ENCODE results near the gene IFNG. TPM values are rescaled to one million over a fixed set of nuclear protein-coding genes. Genes with fewer than 3 reads are reported as not detected.

The IFNG gene
- total RNA-seq, 2 experiments from 2014 or later = 2.9 to 3.2 TPM

DNA sequence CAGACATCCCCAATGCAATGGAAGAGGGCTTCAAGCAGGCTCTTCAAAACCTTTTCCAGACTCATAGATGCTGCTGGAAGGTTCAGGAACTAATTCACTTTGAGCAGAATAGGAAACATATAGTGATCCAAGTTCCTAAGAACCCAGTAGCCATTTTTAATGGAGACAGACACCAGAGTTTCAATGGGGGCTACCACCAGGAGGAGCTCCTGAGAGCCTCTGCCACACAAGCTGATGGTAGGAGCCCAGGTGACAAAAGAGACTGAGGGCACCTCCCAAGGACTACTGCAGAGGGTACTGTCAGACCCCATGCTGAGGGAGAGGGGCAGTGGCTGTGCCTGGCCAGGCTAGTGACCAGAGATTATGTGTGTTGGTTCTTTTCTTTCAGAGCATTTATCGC lies 45.9 kb downstream of the IFNG start:
- Mint-ChIP-seq H3K36me3 (ENCODE audit: low read depth) (no peaks in the 10 kb centered on the region), H3K4me3 (no peak overlapping the region), H3K27ac (no peak overlapping the region), H3K9me3 (no peaks in the 10 kb centered on the region), H3K4me1 (ENCODE audit: low read depth) (peaks cover 15% of the 10 kb centered on the region), H3K27me3 (no peaks in the 10 kb centered on the region)
- ChIA-PET CTCF (interaction anchor here (0.6 to 2.5 kb wide), 6 partner anchors 43 to 200 kb away, joined by 3 to 8 read pairs (median 3); no protein-coding TSS in a partner anchor), POLR2A (no interaction called here)
- H3K36me3 ChIP-seq (ENCODE audit: insufficient read depth, low read length) = no peaks in the 10 kb centered on the region
- H3K9me3 ChIP-seq (ENCODE audit: control insufficient read depth in 1 of 2, insufficient read depth in 1 of 2, low read length in 2 of 2) = no peaks in the 10 kb centered on the region
- TF ChIP-seq, protein P1, sequence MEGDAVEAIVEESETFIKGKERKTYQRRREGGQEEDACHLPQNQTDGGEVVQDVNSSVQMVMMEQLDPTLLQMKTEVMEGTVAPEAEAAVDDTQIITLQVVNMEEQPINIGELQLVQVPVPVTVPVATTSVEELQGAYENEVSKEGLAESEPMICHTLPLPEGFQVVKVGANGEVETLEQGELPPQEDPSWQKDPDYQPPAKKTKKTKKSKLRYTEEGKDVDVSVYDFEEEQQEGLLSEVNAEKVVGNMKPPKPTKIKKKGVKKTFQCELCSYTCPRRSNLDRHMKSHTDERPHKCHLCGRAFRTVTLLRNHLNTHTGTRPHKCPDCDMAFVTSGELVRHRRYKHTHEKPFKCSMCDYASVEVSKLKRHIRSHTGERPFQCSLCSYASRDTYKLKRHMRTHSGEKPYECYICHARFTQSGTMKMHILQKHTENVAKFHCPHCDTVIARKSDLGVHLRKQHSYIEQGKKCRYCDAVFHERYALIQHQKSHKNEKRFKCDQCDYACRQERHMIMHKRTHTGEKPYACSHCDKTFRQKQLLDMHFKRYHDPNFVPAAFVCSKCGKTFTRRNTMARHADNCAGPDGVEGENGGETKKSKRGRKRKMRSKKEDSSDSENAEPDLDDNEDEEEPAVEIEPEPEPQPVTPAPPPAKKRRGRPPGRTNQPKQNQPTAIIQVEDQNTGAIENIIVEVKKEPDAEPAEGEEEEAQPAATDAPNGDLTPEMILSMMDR (IDR thresholded peaks at IDR 0.05) = peak; percentile 43
- ATAC-seq (ENCODE audit: poor library complexity) (peak; percentile 44), DNase-seq (peak in 11 of 14 experiments; percentile 8 to 68 (median 26))
- intact Hi-C loops (cut with DNase I, micrococcal nuclease) = loop anchor here in 1 of 2 experiments (2.0 to 10.0 kb wide), 2 partner anchors 45 to 201 kb away; partner anchors contain the start of gene IFNG
- H3K27me3 ChIP-seq (ENCODE audit: control insufficient read depth in 1 of 2, insufficient read depth in 2 of 2, low read length in 2 of 2) = no peaks in the 10 kb centered on the region
- no peak overlapping the region for H3K4me3 ChIP-seq (ENCODE audit: low read length)
- no peak overlapping the region for H3K27ac ChIP-seq (ENCODE audit: low read depth in 1 of 2, low read length in 2 of 2)
- H3K4me1 ChIP-seq (ENCODE audit: insufficient read depth, low read length) = peaks cover 10% of the 10 kb centered on the region

DNA sequence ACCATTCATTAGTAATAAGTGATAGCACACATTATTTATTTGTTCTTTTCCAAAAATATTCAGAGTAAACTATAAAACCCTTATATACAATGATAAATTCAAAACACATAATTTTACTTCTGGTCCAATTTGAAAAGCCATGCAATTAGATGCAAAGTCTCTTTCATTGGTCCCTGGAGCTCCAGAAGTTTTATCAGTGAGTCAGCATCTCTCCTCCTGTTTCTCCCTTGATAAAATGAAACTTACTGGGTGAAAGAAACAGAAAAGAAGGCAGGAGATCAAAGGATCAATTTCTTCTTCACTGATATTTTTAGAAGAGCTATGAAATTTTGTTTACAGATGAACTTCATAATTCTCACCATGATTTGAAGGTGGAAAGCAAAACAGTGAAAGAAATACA lies 47.5 kb downstream of the IFNG start:
- intact Hi-C loops (cut with DNase I, micrococcal nuclease) = loop anchor here in 1 of 2 experiments (2.0 to 10.0 kb wide), 2 partner anchors 47 to 203 kb away; partner anchors contain the start of gene IFNG
- CTCF ChIA-PET = no interaction called here
- TF ChIP-seq, protein P1 (IDR thresholded peaks at IDR 0.05) = no peak

DNA sequence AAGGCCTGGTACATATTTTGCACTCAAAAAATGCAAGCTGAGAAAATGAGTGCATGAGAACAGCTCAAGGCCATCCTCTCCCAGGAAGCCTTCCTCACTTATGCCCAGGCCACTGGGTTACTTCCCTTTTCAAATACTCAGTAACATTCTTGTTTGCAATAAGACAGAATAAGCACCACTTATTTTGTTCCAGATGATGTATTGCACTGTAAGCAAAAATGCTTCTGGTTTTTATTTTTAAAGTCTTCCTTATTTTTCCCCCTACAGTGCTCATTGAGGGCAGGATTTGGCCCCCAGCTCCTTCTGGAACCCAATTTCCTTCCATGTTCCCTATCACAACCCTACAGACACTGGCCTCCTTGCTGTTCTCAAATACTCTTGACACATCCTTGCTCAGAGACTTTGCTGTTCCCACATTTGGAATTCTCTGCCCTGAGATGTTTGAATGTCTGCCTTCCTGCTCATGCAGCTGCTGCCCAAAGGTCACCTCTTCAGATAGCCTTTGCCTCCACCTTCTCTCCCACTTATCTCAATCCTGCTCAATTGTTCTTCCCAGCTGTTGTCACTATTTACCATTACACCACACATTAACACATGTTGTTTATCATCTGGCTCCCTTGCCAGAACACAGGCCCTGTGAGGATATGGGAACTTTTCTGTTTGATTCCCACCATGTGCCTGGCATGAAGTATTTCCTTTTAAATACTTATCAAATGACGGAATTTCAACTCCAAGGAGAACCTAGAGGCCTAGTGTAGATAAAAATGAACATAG lies 49.9 kb downstream of the IFNG start:
- H3K4me1 Mint-ChIP-seq (ENCODE audit: low read depth) = no peaks in the 10 kb centered on the region
- ATAC-seq (ENCODE audit: poor library complexity) (no peak), DNase-seq (no peak)
- no peaks in the 10 kb centered on the region for H3K36me3 Mint-ChIP-seq (ENCODE audit: low read depth)
- H3K4me3 Mint-ChIP-seq = no peak overlapping the region
- Histone ChIP-seq H3K4me3 (ENCODE audit: low read length) (no peak overlapping the region), H3K36me3 (ENCODE audit: insufficient read depth, low read length) (no peaks in the 10 kb centered on the region), H3K4me1 (ENCODE audit: insufficient read depth, low read length) (no peaks in the 10 kb centered on the region), H3K27me3 (ENCODE audit: control insufficient read depth in 1 of 2, insufficient read depth in 2 of 2, low read length in 2 of 2) (no peaks in the 10 kb centered on the region), H3K27ac (ENCODE audit: low read depth in 1 of 2, low read length in 2 of 2) (no peak overlapping the region), H3K9me3 (ENCODE audit: control insufficient read depth in 1 of 2, insufficient read depth in 1 of 2, low read length in 2 of 2) (no peaks in the 10 kb centered on the region)
- no peaks in the 10 kb centered on the region for H3K27me3 Mint-ChIP-seq
- H3K9me3 Mint-ChIP-seq = no peaks in the 10 kb centered on the region
- ChIA-PET CTCF (no interaction called here), POLR2A (no interaction called here)
- intact Hi-C loops (cut with DNase I, micrococcal nuclease) = loop anchor here in 1 of 2 experiments (10.0 kb wide), 1 partner anchor 205 kb away; no protein-coding TSS in a partner anchor
- H3K27ac Mint-ChIP-seq = no peak overlapping the region
- TF ChIP-seq, protein P1 (IDR thresholded peaks at IDR 0.05) = no peak

More for the DNA sequence above, 47.5 kb downstream of the IFNG start:
- H3K4me3 Mint-ChIP-seq = no peak overlapping the region
- no peak for ATAC-seq (ENCODE audit: poor library complexity)
- Histone ChIP-seq H3K27ac (ENCODE audit: low read depth in 1 of 2, low read length in 2 of 2) (no peak overlapping the region), H3K36me3 (ENCODE audit: insufficient read depth, low read length) (no peaks in the 10 kb centered on the region), H3K4me1 (ENCODE audit: insufficient read depth, low read length) (no peaks in the 10 kb centered on the region), H3K9me3 (ENCODE audit: control insufficient read depth in 1 of 2, insufficient read depth in 1 of 2, low read length in 2 of 2) (no peaks in the 10 kb centered on the region), H3K27me3 (ENCODE audit: control insufficient read depth in 1 of 2, insufficient read depth in 2 of 2, low read length in 2 of 2) (no peaks in the 10 kb centered on the region), H3K4me3 (ENCODE audit: low read length) (no peak overlapping the region)
- no peaks in the 10 kb centered on the region for H3K9me3 Mint-ChIP-seq
- POLR2A ChIA-PET = interaction anchor here (0.6 to 1.0 kb wide), 3 partner anchors 8 to 62 kb away, joined by 3 read pairs; no protein-coding TSS in a partner anchor
- no peak for DNase-seq
- H3K27ac Mint-ChIP-seq = no peak overlapping the region
- H3K4me1 Mint-ChIP-seq (ENCODE audit: low read depth) = no peaks in the 10 kb centered on the region
- no peaks in the 10 kb centered on the region for H3K27me3 Mint-ChIP-seq
- H3K36me3 Mint-ChIP-seq (ENCODE audit: low read depth) = no peaks in the 10 kb centered on the region

Measured in CD4-positive, alpha-beta T cell (primary cell).